Fibroblast of pulmonary artery (primary cell): ENCODE results near the gene SPOUT1.

Source experiments
- DNase-seq: peaks from one replicate; pipeline ENCODE4 v3.0.0-alpha.2; 2010; ENCODE audit warnings: low read depth
- H3K4me3 ChIP-seq: replicated peaks from 2 replicates; pipeline ENCODE4 v1.5.1; 2011; ENCODE audit warnings: low read depth, mild to moderate bottlenecking, control low read depth, low read length, moderate library complexity
- TF ChIP-seq, protein P1 (sequence below): IDR thresholded peaks from 2 replicates; pipeline ENCODE4 v1.5.1; 2011; ENCODE audit warnings: mild to moderate bottlenecking, control low read depth, low read length, inconsistent platforms; ENCODE audit errors: missing control alignments

Gene SPOUT1

DNA sequence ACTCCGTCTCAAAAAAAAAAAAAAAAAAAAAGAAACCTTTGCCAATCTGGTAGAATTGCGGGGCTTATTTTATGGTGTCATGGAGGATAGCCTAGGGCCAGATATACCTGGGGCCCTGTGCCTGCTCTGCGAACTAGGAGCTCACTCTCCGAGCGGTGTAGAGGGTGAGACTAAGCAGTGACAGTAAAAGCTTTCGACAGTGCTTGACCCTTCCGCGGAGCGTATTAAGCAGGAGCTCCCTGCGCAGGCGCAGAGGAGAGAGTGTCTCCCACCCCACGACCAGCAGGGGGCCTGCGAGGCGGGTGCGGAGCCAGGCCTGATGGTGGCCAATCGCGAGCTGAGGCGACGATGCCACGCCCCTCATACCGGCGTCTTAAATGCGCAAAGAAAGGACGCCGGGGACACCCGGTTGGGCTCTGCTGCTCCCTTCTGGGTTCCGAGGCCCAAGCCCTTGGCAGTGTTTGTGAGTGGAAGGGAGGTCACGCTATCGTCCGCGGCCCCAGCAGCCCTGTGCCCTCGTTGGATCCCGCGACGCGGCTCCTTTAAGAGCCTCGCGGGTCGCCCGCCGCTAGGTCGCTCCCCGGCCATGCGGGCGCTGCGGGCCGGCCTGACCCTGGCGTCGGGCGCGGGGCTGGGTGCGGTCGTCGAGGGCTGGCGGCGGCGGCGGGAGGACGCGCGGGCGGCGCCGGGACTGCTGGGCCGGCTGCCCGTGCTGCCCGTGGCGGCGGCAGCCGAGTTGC, 11.3 kb downstream of the SPOUT1 start, which contains the start of gene ENDOG:
Gene ENDOG (plus strand): TSS at position 402 of the 740 bp plus-strand sequence. CDS start 185 bp downstream, at position 587.
- H3K4me3 ChIP-seq, result peak within 1 kb of the TSS; percentile 65
- peak; percentile 96 for DNase-seq
- TF ChIP-seq, protein P1, sequence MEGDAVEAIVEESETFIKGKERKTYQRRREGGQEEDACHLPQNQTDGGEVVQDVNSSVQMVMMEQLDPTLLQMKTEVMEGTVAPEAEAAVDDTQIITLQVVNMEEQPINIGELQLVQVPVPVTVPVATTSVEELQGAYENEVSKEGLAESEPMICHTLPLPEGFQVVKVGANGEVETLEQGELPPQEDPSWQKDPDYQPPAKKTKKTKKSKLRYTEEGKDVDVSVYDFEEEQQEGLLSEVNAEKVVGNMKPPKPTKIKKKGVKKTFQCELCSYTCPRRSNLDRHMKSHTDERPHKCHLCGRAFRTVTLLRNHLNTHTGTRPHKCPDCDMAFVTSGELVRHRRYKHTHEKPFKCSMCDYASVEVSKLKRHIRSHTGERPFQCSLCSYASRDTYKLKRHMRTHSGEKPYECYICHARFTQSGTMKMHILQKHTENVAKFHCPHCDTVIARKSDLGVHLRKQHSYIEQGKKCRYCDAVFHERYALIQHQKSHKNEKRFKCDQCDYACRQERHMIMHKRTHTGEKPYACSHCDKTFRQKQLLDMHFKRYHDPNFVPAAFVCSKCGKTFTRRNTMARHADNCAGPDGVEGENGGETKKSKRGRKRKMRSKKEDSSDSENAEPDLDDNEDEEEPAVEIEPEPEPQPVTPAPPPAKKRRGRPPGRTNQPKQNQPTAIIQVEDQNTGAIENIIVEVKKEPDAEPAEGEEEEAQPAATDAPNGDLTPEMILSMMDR, result peak; percentile 90

DNA sequence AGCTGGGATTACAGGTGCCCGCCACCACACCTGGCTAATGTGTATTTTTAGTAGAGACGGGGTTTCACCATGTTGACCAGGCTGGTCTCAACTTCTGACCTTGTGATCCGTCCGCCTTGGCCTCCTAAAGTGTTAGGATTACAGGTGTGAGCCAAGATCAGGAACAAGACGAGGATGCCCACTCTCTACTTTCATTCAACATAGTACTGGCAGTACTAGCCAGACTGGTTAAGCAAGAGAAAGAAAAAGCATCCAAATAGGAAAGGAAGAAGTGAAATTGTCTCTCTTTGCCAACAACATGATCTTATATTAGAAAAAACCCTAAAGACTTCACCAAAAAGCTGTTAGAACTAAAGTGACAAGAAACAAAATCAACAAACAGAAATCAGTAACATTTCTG, 18.7 kb downstream of the SPOUT1 start:
- no peak overlapping the region for H3K4me3 ChIP-seq
- TF ChIP-seq, protein P1, result no peak
- DNase-seq, result no peak

DNA sequence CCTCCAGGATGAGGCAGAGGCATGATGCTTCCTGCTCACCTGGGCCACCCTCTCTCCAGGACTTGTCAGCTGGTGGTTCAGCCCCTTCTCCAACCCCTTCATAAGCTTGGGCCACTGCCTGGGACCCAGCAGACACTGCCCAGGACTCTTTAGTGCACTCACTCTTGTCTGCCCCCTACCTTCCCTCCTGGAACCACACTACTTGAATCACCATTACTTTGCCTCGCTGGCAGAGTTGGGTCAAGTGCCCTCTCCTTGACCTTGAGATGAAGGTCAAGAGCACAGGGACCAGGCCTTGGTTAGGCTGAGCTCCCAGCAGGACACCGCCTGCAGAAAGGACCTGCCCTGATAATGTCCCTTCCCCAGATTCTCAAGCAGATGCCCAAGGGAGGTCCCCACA, 19.8 kb downstream of the SPOUT1 start:
- TF ChIP-seq, protein P1, result no peak
- H3K4me3 ChIP-seq, result no peak overlapping the region
- DNase-seq, result no peak

DNA sequence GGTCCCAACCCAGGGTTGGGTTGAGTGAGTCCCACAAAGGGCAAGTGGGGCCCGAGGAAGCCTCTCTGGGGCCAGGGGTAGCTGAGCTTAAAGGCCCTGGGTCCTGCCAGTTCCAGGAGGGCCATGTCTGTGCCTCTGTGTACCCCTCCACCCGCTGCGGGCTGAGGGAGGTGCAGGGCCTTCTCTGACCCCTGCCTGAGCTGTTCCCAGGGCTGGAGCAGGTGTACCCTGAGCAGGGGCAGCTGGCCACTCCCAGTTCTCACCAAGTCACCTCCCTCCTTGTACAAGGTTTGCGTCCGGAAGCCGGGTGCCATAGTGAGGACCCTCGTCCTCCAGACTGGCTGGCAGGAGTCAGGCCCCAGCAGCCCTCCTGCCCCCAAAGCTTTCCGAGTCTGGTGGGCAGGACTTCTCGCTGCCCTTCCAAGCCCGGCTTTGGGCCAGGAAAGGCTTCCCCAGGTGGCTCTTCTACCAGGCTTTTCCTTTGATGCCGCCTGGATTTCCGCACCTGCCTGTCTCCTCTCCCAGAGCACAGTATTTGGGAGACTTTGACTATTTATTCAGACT, 20.5 kb downstream of the SPOUT1 start:
- no peak for DNase-seq
- no peak overlapping the region for H3K4me3 ChIP-seq
- TF ChIP-seq, protein P1, result no peak

DNA sequence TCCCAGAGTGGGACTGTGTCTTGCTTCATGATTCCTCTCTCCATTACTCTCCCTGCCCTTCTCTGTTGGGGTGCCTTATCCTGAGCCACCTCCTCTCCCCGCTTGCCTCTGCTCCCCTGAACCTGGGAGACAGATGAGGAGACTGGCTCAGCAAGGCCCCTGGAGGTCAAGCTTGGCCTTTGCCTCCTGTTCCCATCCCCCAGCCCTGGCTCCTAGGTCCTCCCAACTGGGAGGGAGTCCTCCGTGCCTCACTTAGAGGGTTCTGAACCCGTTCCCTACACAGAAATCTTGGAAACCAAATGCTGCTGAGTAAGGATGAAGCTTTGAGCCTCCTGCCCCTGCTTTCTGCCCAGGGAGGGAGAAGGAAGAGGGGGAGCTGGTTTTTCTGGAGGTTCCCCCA, 21.1 kb downstream of the SPOUT1 start:
- TF ChIP-seq, protein P1, result no peak
- DNase-seq, result no peak
- no peak overlapping the region for H3K4me3 ChIP-seq

DNA sequence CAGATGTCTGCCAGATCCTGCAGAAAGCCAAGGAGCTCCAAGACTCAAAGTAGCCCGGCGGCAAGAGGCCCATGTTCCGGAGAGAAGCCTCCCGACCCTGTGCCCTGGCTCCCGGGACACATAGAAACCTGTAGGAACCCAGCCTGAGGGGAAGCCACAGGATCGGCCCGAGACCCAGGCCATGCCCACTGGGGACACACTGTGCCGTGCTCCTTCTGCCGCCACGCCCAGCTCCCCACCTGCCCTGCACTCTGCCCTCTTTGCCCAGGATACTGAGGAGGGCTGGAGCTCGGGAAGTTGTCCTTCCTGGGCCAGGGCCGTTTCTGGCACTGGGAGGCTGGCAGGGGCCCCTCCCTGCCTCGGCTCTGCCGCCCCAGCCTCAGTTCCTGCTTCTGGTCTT, 21.8 kb downstream of the SPOUT1 start:
- DNase-seq, result no peak
- TF ChIP-seq, protein P1, result no peak
- no peak overlapping the region for H3K4me3 ChIP-seq
